PC-3 (cell line): Measurements from ENCODE around the gene TEX29. TPM values are rescaled to one million over a fixed set of nuclear protein-coding genes. Genes with fewer than 3 reads are reported as not detected.
A peak's percentile ranks its signal among the peaks of the same experiment; 100 is the strongest.

ENCODE experiments used
- ATAC-seq: fragments of 200-7000 bp; cut with Tn5 transposase; 2 replicates; pipeline ENCODE4 v1.9.1; 2020; ENCODE audit warnings: mild to moderate bottlenecking, moderate library complexity
- Bru-seq: library from RNA; stranded (reverse); fragments of 400-500 nt; gene quantifications from one replicate; lab custom pipeline; 2021; lab: Mats Ljungman, UMichigan
- BruChase-seq, 2 experiments: library from RNA; stranded (reverse); fragments of 400-500 nt; gene quantifications; one replicate each; lab custom pipeline; 2021; lab: Mats Ljungman, UMichigan
- BruUV-seq: library from RNA; stranded (reverse); fragments of 400-500 nt; replicated peaks from 2 replicates; lab custom pipeline; 2021; lab: Mats Ljungman, UMichigan
- CTCF ChIA-PET: fragments of 300-600 bp; sonication (Branson Sonifier 250); formaldehyde crosslinking; loops from one replicate; lab custom pipeline; 2022; ENCODE audit warnings: antibody characterized with exemption; lab: Charles Lee
- POLR2A ChIA-PET: fragments of 300-600 bp; sonication (Branson Sonifier 250); formaldehyde crosslinking; loops from one replicate; lab custom pipeline; 2022; ENCODE audit warnings: antibody characterized with exemption; ENCODE audit not compliant: unreplicated experiment; lab: Charles Lee
- DNase-seq: peaks from one replicate; pipeline ENCODE4 v3.0.0-alpha.2; 2015
- H2AFZ ChIP-seq: fragments of 300-600 bp; sonication (generic); 2 replicates; pipeline ENCODE4 v1.6.0; 2016; ENCODE audit warnings: antibody characterized with exemption, low read length
- H3F3A ChIP-seq: fragments of 300-600 bp; sonication (generic); one replicate; pipeline ENCODE4 v1.6.0; 2017; ENCODE audit warnings: antibody characterized with exemption, low read length, control low read depth, mild to moderate bottlenecking; ENCODE audit not compliant: unreplicated experiment
- H3K27ac ChIP-seq: fragments of 300-600 bp; sonication (generic); 2 replicates; pipeline ENCODE4 v1.5.1; 2016; ENCODE audit warnings: mild to moderate bottlenecking, low read length
- H3K27me3 ChIP-seq: fragments of 300-600 bp; sonication (generic); 2 replicates; pipeline ENCODE4 v1.6.1; 2016; ENCODE audit warnings: low read length, mixed read lengths
- H3K36me3 ChIP-seq: fragments of 300-600 bp; sonication (generic); 2 replicates; pipeline ENCODE4 v1.6.1; 2016; ENCODE audit warnings: low read depth, mixed run types, low read length, mixed read lengths
- H3K4me1 ChIP-seq: fragments of 300-600 bp; sonication (generic); 2 replicates; pipeline ENCODE4 v1.5.1; 2016; ENCODE audit warnings: low read length; ENCODE audit not compliant: insufficient read depth
- H3K4me2 ChIP-seq: fragments of 300-600 bp; sonication (generic); 2 replicates; pipeline ENCODE4 v1.6.0; 2016; ENCODE audit warnings: low read length
- H3K4me3 ChIP-seq: fragments of 300-600 bp; sonication (generic); 2 replicates; pipeline ENCODE4 v1.5.1; 2016; ENCODE audit warnings: mild to moderate bottlenecking, low read length, mixed read lengths
- H3K79me2 ChIP-seq: fragments of 300-600 bp; sonication (generic); 2 replicates; pipeline ENCODE4 v1.6.1; 2017; ENCODE audit warnings: low read length, mixed read lengths
- H3K9ac ChIP-seq: fragments of 300-600 bp; sonication (generic); 2 replicates; pipeline ENCODE4 v1.6.0; 2016; ENCODE audit warnings: mild to moderate bottlenecking, low read length
- H3K9me2 ChIP-seq: fragments of 300-600 bp; sonication (generic); replicated peaks from 2 replicates; pipeline ENCODE4 v1.6.1; 2016; ENCODE audit warnings: mixed run types, low read length, mixed read lengths
- H3K9me3 ChIP-seq: fragments of 300-600 bp; sonication (generic); 2 replicates; pipeline ENCODE4 v1.6.1; 2016; ENCODE audit warnings: low read length, mixed read lengths
- H4K20me1 ChIP-seq: fragments of 300-600 bp; sonication (generic); 2 replicates; pipeline ENCODE4 v1.6.1; 2016; ENCODE audit warnings: low read length, mixed read lengths
- CTCF ChIP-seq: fragments of 300-600 bp; sonication (generic); conservative IDR thresholded peaks from 2 replicates; pipeline ENCODE4 v1.5.1; 2017; ENCODE audit warnings: antibody characterized with exemption, low read depth, mild to moderate bottlenecking, low read length
- EZH2 ChIP-seq: fragments of 300-600 bp; sonication (generic); IDR thresholded peaks from one replicate; pipeline ENCODE4 v1.6.1; 2017; ENCODE audit warnings: antibody characterized with exemption, mild to moderate bottlenecking, low read length; ENCODE audit not compliant: unreplicated experiment
- EZH2phosphoT487 ChIP-seq: fragments of 300-600 bp; sonication (generic); IDR thresholded peaks from 2 replicates; pipeline ENCODE4 v1.6.1; 2018; ENCODE audit warnings: mild to moderate bottlenecking, antibody characterized with exemption, low read length, borderline replicate concordance
- intact Hi-C: fragments of 100-400 bp; cut with micrococcal nuclease; formaldehyde crosslinking; loops from 2 replicates; pipeline ENCODE4 v1.9.0; 2023
- long read RNA-seq: library from polyadenylated mRNA; unstranded; transcript quantifications from one replicate; pipeline ENCODE4 v2.0.0, GENCODE V29; 2021; ENCODE audit not compliant: unreplicated experiment
- total RNA-seq: library from RNA; depleted of rRNA; stranded (reverse); fragments of >200 nt; gene quantifications from 2 replicates; pipeline ENCODE4 v1.2.3, GENCODE V29; 2014; rRNA removed

The TEX29 gene
- total RNA-seq: not detected in 2 replicates
- percentile 24 among the genes with signal in this experiment for Bru-seq, nascent RNA
- BruChase-seq, experiment 1, labeled RNA remaining after a 6-hour chase: percentile 36 among the genes with signal in this experiment
- percentile 40 among the genes with signal in this experiment for BruChase-seq, experiment 2, labeled RNA remaining after a 2-hour chase
- long read RNA-seq, partial matches to known transcripts: 1 of 1 reads
- long read RNA-seq, other reads (novel, unspliced or antisense): 0 of 1 reads

GRCh38 chr13:111319998-111320911 lies at the start of gene TEX29:
TEX29 (plus strand) TSS chr13:111320642; CDS start chr13:111320891, 249 bp downstream.
- TF ChIP-seq EZH2phosphoT487: no peak
- TF ChIP-seq EZH2: no peak
- TF ChIP-seq CTCF: no peak
- Histone ChIP-seq H3K36me3 (no peaks in the 10 kb centered on the region), H3K4me2 (no peak within 1 kb of the TSS), H3K27me3 (no peaks in the 10 kb centered on the region), H3K9me2 (no peaks in the 10 kb centered on the region), H3K79me2 (no peaks in the 10 kb centered on the region), H3K27ac (no peak within 1 kb of the TSS), H3K9me3 (no peaks in the 10 kb centered on the region), H3K4me3 (no peak within 1 kb of the TSS), H3K4me1 (no peaks in the 10 kb centered on the region), H2AFZ (no peak within 1 kb of the TSS), H4K20me1 (no peaks in the 10 kb centered on the region), H3F3A (no peaks in the 10 kb centered on the region), H3K9ac (no peak within 1 kb of the TSS)
- no peak for DNase-seq
- ChIA-PET POLR2A (no interaction called here), CTCF (no interaction called here)
- intact Hi-C loops: no loop called here
- no peak for ATAC-seq
- no TSS peak for BruUV-seq

GRCh38 chr13:111270765-111271698 lies 49.4 kb upstream of the TEX29 start:
- Histone ChIP-seq H3K36me3 (no peaks in the 10 kb centered on the region; the same call in 1 of the 2 replicates), H4K20me1 (no peaks in the 10 kb centered on the region), H3F3A (no peaks in the 10 kb centered on the region), H2AFZ (no peak overlapping the region), H3K4me3 (no peak overlapping the region), H3K9ac (no peak overlapping the region), H3K9me3 (no peaks in the 10 kb centered on the region), H3K79me2 (no peaks in the 10 kb centered on the region), H3K27ac (no peak overlapping the region), H3K27me3 (no peaks in the 10 kb centered on the region), H3K4me1 (no peaks in the 10 kb centered on the region), H3K9me2 (no peaks in the 10 kb centered on the region), H3K4me2 (no peak overlapping the region)
- ChIA-PET POLR2A (no interaction called here), CTCF (no interaction called here)
- TF ChIP-seq EZH2phosphoT487 (no peak), CTCF (no peak), EZH2 (no peak)
- no TSS peak for BruUV-seq
- intact Hi-C loops: no loop called here
- ATAC-seq: no peak
- no peak for DNase-seq
